Activated CD8-positive, alpha-beta T cell treated with anti-CD3 and anti-CD28 coated beads, Interleukin-2, amount 10 ng/mL, durations not matched to agents 7 days and 5 days (primary cell): ENCODE data around the gene TCP10L. TPM values are rescaled to one million over a fixed set of nuclear protein-coding genes. Genes with fewer than 3 reads are reported as not detected.
"Not testable (repeated sequence)": the region's sequence is repeated elsewhere in the genome, so short reads cannot be mapped to it uniquely, and the experiment has no call there.

Experiments
- ATAC-seq: fragments of 150-1000 bp; cut with Tn5 transposase; one replicate; pipeline ENCODE4 v1.10.0; 2021; ENCODE audit warnings: moderate library complexity
- CTCF ChIA-PET: fragments of 350-600 bp; sonication (Branson Sonifier 250); formaldehyde crosslinking; loops from one replicate; lab custom pipeline; 2021; ENCODE audit warnings: antibody characterized with exemption; lab: Charles Lee
- POLR2A ChIA-PET: fragments of 350-600 bp; sonication (Branson Sonifier 250); formaldehyde crosslinking; loops from one replicate; lab custom pipeline; 2021; ENCODE audit warnings: antibody characterized with exemption; lab: Charles Lee
- DNase-seq: peaks from one replicate; pipeline ENCODE4 v3.0.0-alpha.2; 2020
- H3K27ac Mint-ChIP-seq: one replicate; pipeline ENCODE4 v1.8.0; 2021; ENCODE audit warnings: mild to moderate bottlenecking, mixed read lengths
- H3K27me3 Mint-ChIP-seq: one replicate; pipeline ENCODE4 v1.8.0; 2021; ENCODE audit warnings: low read depth, mixed read lengths
- H3K36me3 Mint-ChIP-seq: one replicate; pipeline ENCODE4 v1.8.0; 2021; ENCODE audit warnings: low read depth, mixed read lengths
- H3K4me1 Mint-ChIP-seq: one replicate; pipeline ENCODE4 v1.8.0; 2021; ENCODE audit warnings: low read depth, mixed read lengths
- H3K4me3 Mint-ChIP-seq: one replicate; pipeline ENCODE4 v1.8.0; 2021; ENCODE audit warnings: mild to moderate bottlenecking, mixed read lengths
- H3K9me3 Mint-ChIP-seq: one replicate; pipeline ENCODE4 v1.8.0; 2022; ENCODE audit warnings: mixed read lengths; ENCODE audit not compliant: insufficient read depth
- total RNA-seq, 2 experiments: library from RNA; stranded (reverse); gene quantifications; one replicate each; pipeline ENCODE4 v1.2.3, GENCODE V29; 2021

The TCP10L gene
- total RNA-seq, 2 experiments from 2014 or later, result 0.42 to 0.68 TPM

DNA sequence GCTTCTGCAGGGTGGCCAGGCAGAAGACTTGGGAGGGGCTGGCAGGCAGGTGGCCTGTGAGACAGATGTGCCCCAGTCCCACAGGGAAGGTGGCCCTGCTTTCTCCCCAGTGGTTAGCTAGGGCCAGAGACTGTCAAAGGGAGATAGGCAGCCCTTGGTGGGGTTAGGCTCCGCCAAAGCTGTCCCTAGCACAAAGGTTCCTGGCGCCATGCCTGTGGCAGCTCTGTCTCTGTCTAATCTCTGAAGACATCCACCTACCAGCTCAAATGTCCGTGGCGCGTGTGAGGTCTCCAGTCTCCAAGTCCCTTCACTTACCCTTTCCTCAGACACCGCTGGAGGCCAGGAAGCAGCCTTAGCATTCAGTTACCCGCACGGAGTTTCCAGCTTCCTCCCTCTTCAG is 17.7 kb downstream of the TCP10L start:
- ChIA-PET POLR2A (interaction anchor here (0.6 kb wide), 1 partner anchor 268 kb away, joined by 3 read pairs; no protein-coding TSS in a partner anchor), CTCF (interaction anchor here (4.6 to 4.7 kb wide), 2 partner anchors 33 to 166 kb away, joined by 40 to 48 read pairs; no protein-coding TSS in a partner anchor)
- Mint-ChIP-seq H3K4me3 (no peak overlapping the region), H3K9me3 (peaks cover 11% of the 10 kb centered on the region), H3K27ac (no peak overlapping the region), H3K27me3 (no peaks in the 10 kb centered on the region), H3K36me3 (peaks cover 11% of the 10 kb centered on the region), H3K4me1 (peaks cover 26% of the 10 kb centered on the region)
- DNase-seq, result no peak
- no peak for ATAC-seq

DNA sequence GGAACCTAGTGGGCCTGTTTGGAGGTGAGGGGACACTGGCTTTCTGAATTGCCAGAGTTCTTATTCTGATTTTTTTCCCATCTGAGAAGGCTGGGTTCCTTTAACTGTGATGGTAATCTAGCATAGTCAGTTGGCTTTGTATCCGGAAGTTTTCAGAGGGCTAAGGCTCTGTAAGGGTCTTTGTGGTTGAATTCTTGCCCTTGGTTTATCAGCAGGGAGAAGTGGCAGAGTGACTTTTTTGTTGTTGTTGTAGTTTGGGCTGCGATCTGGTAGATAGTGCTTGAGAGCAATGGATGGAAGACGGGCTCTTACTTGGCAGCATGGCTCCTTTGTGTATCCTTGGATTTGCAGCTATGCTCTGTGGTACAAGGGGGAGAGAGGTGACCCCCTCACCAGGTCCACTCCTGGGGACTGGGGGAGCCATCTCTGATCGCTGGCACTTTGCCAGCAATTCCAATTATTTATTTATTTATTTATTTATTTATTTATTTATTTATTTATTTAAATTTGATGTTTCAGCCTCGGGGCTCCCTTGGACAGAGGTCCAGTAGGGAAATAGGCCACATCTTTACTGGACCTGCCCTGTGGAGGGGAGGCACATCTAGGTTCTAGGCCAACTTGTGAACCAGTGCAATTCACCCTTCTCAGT is 18.5 kb downstream of the TCP10L start:
- Mint-ChIP-seq H3K4me1 (peaks cover 27% of the 10 kb centered on the region), H3K36me3 (peaks cover 11% of the 10 kb centered on the region), H3K27me3 (no peaks in the 10 kb centered on the region), H3K4me3 (no peak overlapping the region), H3K27ac (no peak overlapping the region), H3K9me3 (peaks cover 11% of the 10 kb centered on the region)
- ChIA-PET CTCF (interaction anchor here (4.6 to 4.7 kb wide), 2 partner anchors 33 to 166 kb away, joined by 40 to 48 read pairs; no protein-coding TSS in a partner anchor), POLR2A (no interaction called here)
- ATAC-seq (no peak), DNase-seq (no peak)

DNA sequence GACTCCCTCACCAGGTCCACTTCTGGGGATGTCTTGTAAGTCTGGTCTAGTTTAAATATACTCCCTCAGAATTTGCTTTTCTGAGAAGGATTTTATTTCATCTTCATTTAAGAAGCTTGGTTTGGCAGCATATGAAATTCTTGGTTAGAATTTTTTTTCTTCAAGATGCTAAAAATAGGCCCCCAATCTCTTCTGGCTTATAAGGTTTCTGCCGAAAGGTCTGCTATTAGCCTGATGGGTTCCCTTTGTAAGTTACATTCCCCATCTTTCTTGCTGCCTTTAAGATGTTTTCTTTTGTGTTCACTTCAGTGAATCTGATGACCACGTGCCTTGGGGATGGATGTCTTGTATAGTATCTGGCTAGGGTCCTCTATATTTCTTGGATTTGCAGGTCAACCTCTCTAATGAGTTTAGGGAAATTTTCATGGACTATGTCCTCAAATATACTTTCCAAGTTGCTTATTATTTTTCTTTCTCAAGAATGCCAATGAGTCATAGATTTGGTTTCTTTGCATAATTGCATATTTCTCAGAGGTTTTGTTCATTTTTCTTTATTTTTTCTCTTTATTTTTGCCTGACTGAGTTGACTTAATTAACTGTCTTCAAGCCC is 19.4 kb downstream of the TCP10L start:
- ATAC-seq (no peak), DNase-seq (no peak)
- no peak overlapping the region for H3K4me3 Mint-ChIP-seq
- H3K27ac Mint-ChIP-seq, result no peak overlapping the region
- ChIA-PET CTCF (interaction anchor here (4.7 kb wide), 1 partner anchor 34 kb away, joined by 40 read pairs; no protein-coding TSS in a partner anchor), POLR2A (no interaction called here)
- peaks cover 25% of the 10 kb centered on the region for H3K4me1 Mint-ChIP-seq
- H3K36me3 Mint-ChIP-seq, result peaks cover 11% of the 10 kb centered on the region
- H3K27me3 Mint-ChIP-seq, result no peaks in the 10 kb centered on the region
- H3K9me3 Mint-ChIP-seq, result peaks cover 11% of the 10 kb centered on the region

DNA sequence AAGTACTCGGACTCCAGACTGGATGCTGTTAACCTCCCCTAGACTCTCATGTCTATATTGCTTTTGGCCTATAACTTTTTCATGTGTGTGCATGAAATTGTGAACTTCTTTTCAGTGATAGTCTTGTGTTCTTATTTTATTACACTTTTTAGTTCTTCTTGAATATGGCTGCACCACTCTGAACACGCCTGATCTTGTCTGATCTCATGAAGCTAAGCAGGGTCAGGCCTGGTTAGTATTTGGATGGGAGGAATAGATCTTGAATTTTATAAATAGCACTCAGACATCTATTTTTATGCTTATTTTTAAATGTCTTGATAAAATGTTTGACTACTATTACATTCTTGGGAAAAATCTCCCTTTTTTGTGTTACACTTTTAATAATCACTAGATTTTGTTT is 22.4 kb downstream of the TCP10L start:
- Mint-ChIP-seq H3K36me3 (peaks cover 11% of the 10 kb centered on the region), H3K27ac (no peak overlapping the region), H3K4me1 (peaks cover 6% of the 10 kb centered on the region), H3K27me3 (no peaks in the 10 kb centered on the region), H3K4me3 (no peak overlapping the region), H3K9me3 (peaks cover 11% of the 10 kb centered on the region)
- ChIA-PET POLR2A (no interaction called here), CTCF (interaction anchor here (0.6 to 4.8 kb wide), 10 partner anchors 16 to 166 kb away, joined by 3 to 34 read pairs (median 4); no protein-coding TSS in a partner anchor)
- DNase-seq (no peak), ATAC-seq (no peak)

DNA sequence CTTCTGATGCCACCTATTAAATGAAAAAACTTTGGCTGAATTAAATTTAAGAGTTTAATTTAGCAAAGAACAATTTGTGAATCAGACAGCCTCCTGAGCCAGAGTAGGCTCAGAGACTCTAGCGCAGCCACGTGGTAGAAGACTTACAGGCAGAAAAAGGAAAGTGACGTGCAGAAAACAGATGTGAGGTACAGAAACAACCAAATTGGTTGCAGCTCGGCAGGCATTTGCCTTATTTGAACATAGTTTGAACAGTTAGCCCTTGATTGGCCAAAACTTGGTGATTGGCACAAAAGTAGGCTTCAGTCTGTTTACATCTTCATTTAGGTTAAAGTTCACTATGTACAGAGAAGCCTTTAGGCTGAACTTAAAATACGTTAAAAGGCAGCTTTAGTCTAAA is 22.9 kb downstream of the TCP10L start:
- POLR2A ChIA-PET, result no interaction called here
- H3K27me3 Mint-ChIP-seq, result no peaks in the 10 kb centered on the region
- H3K4me3 Mint-ChIP-seq, result no peak overlapping the region
- DNase-seq (peak; percentile 59), ATAC-seq (peak; percentile 61)
- H3K27ac Mint-ChIP-seq, result no peak overlapping the region
- peaks cover 11% of the 10 kb centered on the region for H3K9me3 Mint-ChIP-seq
- H3K36me3 Mint-ChIP-seq, result peaks cover 11% of the 10 kb centered on the region
- H3K4me1 Mint-ChIP-seq, result peaks cover 7% of the 10 kb centered on the region
- CTCF ChIA-PET, result interaction anchor here (0.6 to 4.8 kb wide), 10 partner anchors 15 to 166 kb away, joined by 3 to 34 read pairs (median 4); no protein-coding TSS in a partner anchor

DNA sequence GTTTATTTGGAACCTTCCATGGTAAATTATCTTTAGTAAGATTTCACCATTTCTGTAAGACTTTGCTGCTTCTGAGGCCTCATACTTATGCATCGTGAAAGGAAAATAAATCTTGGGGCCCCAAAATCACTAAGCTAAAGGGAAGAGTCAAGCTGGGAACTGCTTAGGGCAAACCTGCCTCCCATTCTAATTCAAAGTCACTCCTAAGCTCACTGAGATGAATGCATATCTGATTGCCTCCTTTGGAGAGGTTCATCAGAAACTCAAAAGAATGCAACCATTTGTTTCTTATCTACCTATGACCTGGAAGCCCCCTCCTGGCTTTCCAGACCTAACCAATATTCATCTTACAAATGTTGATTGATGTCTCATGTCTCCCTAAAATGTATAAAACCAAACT is 23.8 kb downstream of the TCP10L start:
- POLR2A ChIA-PET, DNase-seq, H3K27me3 Mint-ChIP-seq, H3K4me1 Mint-ChIP-seq, H3K4me3 Mint-ChIP-seq, H3K27ac Mint-ChIP-seq, ATAC-seq: not testable (repeated sequence)
- CTCF ChIA-PET, result interaction anchor here (0.9 to 4.8 kb wide), 7 partner anchors 17 to 167 kb away, joined by 3 to 34 read pairs (median 4); no protein-coding TSS in a partner anchor
- Mint-ChIP-seq H3K9me3 (peaks cover 11% of the 10 kb centered on the region), H3K36me3 (peaks cover 11% of the 10 kb centered on the region)

DNA sequence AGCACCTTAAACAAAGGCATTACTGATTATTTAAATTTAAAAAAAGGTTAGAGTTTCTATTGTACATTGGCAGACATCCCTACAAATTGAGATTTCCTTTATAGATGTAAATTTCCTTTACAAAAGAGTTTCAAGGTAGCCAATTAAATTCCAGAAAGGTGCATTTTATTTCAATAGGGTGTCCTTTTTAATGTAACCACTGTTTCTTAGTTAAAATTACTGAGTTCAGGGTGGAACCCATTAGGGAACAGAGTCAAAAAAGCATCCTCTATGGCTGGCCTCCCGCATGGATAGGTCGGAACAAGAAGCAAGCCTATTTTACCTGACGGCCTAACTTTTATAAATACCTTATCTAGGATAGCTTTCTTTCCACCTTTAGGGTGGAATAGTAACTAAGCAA is 24.4 kb downstream of the TCP10L start:
- Mint-ChIP-seq H3K4me3 (no peak overlapping the region), H3K27me3 (no peaks in the 10 kb centered on the region), H3K9me3 (peaks cover 11% of the 10 kb centered on the region), H3K27ac (no peak overlapping the region), H3K36me3 (peaks cover 11% of the 10 kb centered on the region), H3K4me1 (peaks cover 7% of the 10 kb centered on the region)
- no peak for DNase-seq
- CTCF ChIA-PET, result interaction anchor here (1.4 to 4.8 kb wide), 2 partner anchors 8 to 159 kb away, joined by 9 to 34 read pairs; no protein-coding TSS in a partner anchor
- POLR2A ChIA-PET, result no interaction called here
- no peak for ATAC-seq

DNA sequence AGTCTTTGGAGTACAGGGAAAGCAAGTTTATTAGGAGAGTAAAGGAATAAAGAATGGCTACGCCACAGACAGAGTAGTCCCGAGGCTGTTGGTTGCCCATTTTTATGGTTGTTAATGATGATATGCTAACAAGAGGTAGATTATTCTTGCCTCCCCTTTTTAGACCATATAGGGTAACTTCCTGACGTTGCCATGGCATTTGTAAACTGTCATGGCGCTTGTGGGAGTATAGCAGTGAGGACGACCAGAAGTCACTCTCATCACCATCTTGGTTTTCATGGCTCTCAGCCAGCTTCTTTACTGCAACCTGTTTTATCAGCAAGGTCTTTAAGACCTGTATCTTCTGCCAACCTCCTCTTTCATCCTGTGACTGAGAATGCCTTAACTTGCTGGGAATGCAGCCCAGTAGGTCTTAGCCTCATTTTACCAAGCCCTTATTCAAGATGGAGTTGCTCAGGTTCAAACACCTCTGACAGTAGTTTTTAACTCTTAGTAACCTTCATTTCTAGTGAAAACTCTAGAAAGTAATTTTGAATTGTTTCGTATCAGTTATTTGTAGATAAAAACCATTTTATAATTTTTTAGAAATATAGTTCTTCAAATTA is 26.2 kb downstream of the TCP10L start:
- POLR2A ChIA-PET, result no interaction called here
- CTCF ChIA-PET, result interaction anchor here (4.8 kb wide), 1 partner anchor 157 kb away, joined by 34 read pairs; no protein-coding TSS in a partner anchor
- no peak for ATAC-seq
- no peak for DNase-seq
- H3K27ac Mint-ChIP-seq, result no peak overlapping the region
- peaks cover 11% of the 10 kb centered on the region for H3K4me1 Mint-ChIP-seq
- H3K36me3 Mint-ChIP-seq, result no peaks in the 10 kb centered on the region
- no peaks in the 10 kb centered on the region for H3K9me3 Mint-ChIP-seq
- H3K27me3 Mint-ChIP-seq, result no peaks in the 10 kb centered on the region
- H3K4me3 Mint-ChIP-seq, result no peak overlapping the region

DNA sequence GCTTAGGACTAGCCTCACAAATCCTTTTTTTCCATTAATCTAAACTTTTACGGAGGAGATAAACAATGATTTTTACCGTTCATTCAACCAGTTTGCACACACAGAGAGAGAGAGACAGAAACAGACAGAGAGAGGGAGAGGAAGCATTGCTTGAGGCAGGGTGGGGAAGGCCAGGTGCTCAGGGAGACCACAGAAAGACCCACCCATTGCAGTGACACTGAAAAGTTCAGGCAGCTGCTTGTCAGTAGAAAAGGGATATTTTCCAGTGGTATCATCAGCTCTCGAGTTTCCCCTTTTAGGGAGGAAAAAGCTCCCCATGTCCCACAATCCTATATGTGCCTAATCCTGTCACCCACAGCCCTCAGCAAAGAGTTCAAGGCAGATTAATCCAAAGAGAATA is 27.2 kb downstream of the TCP10L start:
- H3K4me1 Mint-ChIP-seq, result peaks cover 11% of the 10 kb centered on the region
- DNase-seq, result no peak
- H3K4me3 Mint-ChIP-seq, result no peak overlapping the region
- no peak for ATAC-seq
- no peak overlapping the region for H3K27ac Mint-ChIP-seq
- CTCF ChIA-PET, result interaction anchor here (0.8 to 1.2 kb wide), 2 partner anchors 11 to 27 kb away, joined by 3 read pairs; no protein-coding TSS in a partner anchor
- no peaks in the 10 kb centered on the region for H3K9me3 Mint-ChIP-seq
- POLR2A ChIA-PET, result no interaction called here
- no peaks in the 10 kb centered on the region for H3K36me3 Mint-ChIP-seq
- H3K27me3 Mint-ChIP-seq, result no peaks in the 10 kb centered on the region

DNA sequence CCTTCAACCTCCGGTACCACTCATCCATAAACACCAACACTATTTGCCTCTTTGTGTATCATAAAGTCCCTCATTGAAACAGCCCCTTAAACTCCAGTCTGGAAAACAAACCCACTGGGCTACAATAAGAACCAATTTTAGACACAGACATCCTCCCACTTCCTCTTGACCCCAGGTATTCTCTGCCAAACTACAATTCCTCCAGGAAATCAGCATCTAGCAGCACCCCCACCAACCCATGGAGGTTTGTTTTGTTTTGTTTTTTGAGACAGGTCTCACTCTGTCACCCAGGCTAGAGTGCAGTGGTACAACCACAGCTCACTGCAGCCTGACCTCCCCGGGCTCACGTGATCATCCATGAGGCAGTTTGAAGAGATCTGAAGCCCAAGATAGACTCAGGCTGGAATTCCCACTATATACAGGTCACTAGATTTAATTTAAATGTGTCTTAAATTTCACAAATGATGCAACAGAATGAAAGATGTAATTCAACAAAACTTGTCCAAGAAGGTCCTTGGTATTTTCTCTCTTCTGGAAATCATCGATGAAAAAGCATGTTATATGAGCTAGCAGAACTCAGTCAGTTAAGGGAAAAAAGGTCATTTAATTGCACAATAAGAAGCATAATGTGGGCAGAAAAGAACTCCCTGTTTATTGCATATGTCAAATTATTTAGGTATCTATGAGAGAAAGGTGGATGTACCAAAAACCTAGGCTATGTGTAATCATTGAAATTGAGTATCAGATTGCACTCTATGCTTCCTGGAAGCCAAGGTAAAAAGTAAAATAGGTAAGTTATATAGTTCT is 30.3 kb downstream of the TCP10L start:
- Mint-ChIP-seq H3K27me3 (no peaks in the 10 kb centered on the region), H3K4me1 (peaks cover 7% of the 10 kb centered on the region), H3K36me3 (no peaks in the 10 kb centered on the region), H3K27ac (no peak overlapping the region), H3K9me3 (no peaks in the 10 kb centered on the region), H3K4me3 (no peak overlapping the region)
- ChIA-PET CTCF (no interaction called here), POLR2A (no interaction called here)
- ATAC-seq (no peak), DNase-seq (no peak)

DNA sequence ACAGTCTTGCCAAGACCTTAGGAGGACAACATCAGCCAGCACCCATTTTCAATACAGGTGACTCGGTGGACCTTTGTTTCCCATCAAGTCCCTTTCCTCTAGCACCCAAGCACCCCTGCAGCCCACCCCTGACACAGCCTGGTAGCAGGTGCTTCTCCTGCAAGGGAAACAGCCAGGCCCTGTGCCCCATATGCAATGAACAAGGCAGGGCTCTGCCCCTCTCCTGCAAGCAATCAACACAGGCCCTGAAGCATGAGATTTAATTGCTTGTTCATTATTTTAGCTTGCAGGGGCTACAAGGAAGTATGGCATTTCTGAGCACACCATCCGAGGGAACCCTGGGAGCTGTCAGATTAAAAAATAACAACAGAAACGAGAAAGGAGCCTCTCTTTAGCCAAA is 35.4 kb downstream of the TCP10L start:
- ChIA-PET CTCF (no interaction called here), POLR2A (no interaction called here)
- Mint-ChIP-seq H3K27ac (no peak overlapping the region), H3K4me3 (no peak overlapping the region), H3K4me1 (peaks cover 3% of the 10 kb centered on the region), H3K9me3 (no peaks in the 10 kb centered on the region), H3K27me3 (peaks cover 3% of the 10 kb centered on the region), H3K36me3 (no peaks in the 10 kb centered on the region)
- DNase-seq (no peak), ATAC-seq (no peak)
